HG02840 (cell line): ENCODE data around the gene EPHA2.
"Not testable (repeated sequence)": the region's sequence is repeated elsewhere in the genome, so short reads cannot be mapped to it uniquely, and the experiment has no call there.

Source experiments
- ATAC-seq: cut with Tn5 transposase; IDR thresholded peaks from one replicate; pipeline ENCODE4 v1.9.1; 2021; ENCODE audit warnings: mild to moderate bottlenecking, moderate library complexity, moderate number of reproducible peaks; ENCODE audit not compliant: unreplicated experiment, low FRiP score

Gene EPHA2

DNA sequence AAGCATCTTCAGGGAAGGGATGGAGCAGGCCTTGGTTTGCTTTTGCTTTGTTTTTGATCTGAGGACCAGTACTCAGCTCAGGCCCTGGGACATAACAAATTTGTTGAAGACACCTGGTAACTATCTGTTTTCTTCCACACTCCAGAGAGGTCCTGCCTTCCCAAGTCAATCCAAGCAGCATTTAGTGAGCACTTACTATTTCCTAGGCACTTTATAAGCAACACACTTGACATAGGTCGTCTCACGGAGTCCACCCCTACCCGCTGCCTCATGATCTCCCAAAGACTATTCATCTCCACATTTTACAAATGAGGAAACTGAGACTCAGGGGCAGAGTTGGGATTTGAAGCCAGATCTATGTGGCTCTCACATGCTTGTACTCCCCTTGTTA lies 14.4 kb upstream of the EPHA2 start:
- ATAC-seq: no peak

DNA sequence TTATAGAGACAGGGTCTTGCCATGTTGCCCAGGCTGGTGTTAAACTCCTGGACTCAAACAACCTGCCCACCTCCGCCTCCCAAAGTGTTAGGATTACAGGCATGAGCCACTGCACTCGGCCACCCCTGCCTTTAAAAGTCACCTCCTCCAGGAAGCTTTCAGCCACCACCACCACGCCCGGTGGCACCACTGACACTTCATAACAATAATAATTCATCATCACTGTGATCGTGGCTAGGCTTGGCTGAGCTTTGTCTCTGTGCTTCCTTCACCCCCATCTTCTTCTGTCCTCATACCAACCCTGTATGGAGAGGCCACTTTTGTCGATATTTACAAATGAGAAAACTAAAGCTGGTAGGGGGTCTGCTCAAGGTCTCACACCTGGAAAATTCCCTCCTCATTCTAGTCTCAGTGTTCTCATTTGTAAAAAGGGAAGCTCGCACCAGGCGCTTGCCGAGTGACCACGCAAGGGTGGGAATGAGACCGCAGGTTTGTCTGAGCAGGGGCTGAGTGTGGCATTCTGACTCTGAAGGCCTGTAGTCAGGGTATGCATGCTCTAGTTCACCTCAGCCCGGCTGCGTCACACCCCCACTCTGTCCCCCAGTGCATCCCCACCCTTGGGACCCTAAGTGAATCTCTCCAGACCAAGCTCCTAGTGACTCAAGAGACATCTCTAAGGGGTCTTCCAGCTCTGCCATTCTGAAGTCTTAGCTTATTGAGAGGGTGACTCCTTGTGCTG lies 12.9 kb upstream of the EPHA2 start:
- no peak for ATAC-seq

- ATAC-seq: not testable (repeated sequence)
Observed at GRCh38 chr1:16168144-16168495, 12.3 kb upstream of the EPHA2 start.

GRCh38 chr1:16167331-16168143 lies 11.7 kb upstream of the EPHA2 start:
- ATAC-seq: no peak

GRCh38 chr1:16166117-16166516 lies 10.2 kb upstream of the EPHA2 start:
- ATAC-seq: no peak

DNA sequence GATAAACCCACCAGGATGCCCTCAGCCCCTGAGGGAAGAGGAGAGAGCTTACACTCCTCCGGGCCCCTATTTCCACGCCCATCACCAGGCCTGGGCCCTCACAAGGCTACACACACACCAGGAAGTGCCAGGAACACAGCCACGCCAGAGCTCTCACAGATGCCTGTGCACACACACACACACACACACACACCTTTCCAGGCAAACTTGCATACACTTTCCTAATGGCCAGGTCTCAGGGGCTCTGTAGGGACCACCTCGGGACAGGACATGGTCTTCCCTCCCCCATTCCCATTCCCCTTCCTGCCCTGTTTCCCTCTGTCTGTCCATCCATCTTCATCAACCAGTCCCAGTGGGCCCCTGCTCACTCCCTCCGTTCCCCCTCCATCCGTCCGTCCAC lies 9.7 kb upstream of the EPHA2 start:
- no peak for ATAC-seq

DNA sequence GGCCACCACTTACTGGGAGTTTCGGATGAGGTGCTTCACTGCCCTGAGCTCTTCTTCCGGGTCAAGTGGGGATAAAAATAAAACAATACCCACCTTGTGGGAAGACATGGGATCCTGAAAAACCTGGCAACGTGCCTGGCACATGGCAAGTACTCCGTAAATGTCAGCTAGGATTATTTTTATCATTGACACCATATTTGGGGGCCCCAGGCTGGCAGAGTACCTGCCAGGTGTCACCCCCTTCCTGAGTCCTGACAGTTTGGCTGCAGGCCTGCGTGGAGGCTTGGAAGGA lies 9.2 kb upstream of the EPHA2 start:
- no peak for ATAC-seq

DNA sequence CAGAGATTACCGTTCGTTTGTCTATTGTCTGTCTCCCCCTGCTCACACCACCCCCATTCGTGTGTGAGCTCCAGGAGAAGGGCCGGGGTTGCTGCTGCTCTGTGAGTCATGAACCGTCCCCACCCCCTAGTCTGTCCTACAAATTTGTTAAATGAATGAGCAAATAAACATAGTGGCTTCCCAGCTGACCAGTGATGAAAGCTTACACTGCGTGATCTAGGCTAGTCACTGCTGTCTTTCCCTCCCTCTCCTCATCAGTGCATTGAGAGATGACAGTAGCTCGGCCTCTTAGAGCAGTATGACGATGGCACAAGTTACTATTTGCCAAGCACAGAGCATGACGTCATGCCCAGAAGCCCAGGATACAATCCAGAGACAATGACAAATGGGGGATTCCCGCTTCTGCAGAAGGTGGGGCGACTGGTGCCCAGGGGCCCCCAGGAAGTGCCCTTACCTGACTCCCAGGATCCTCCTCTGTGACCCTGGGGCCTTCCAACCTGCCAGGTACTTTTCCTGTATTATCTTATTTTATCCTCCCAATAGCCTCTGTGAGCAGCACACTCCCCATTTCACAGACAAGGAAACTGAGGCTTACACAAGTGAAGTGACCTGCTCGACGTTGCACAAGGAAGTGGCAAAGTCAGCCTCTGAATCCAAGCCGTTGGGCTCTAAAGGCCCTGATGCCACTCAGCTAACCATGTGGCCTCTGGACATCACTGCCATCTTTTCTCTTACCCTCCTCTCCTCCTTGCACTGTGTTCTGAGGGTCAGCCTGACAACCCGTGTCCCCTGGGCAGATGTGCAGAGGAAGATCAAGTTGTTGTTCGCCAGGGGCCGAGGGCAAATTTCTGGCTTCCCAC lies 8.6 kb upstream of the EPHA2 start:
- ATAC-seq: no peak

DNA sequence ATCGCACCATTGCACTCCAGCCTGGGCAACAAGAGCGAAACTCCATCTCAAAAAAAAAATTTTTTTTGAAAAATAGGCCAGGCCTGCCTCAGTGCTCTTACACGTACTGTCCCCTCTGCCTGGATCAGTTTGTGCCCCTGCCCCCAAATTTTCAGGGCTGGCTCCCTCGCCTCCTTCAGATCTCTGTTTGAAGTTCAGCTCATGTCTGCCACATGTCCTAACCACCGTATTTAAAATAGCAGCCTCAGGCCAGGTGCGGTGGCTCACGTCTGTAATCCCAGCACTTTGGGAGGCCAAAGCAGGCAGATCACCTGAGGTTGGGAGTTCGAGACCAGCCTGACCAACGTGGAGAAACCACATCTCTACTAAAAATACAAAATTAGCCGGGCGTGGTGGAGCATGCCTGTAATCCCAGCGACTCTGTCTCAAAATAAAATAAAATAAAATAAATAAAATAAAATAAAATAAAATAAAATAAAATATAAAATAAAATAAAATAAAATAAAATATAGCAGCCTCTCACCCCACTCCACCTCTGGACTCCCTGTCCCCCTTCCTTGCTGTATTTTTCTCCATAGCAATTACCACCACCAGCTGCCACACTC lies 7.8 kb upstream of the EPHA2 start:
- ATAC-seq: not testable (repeated sequence)

DNA sequence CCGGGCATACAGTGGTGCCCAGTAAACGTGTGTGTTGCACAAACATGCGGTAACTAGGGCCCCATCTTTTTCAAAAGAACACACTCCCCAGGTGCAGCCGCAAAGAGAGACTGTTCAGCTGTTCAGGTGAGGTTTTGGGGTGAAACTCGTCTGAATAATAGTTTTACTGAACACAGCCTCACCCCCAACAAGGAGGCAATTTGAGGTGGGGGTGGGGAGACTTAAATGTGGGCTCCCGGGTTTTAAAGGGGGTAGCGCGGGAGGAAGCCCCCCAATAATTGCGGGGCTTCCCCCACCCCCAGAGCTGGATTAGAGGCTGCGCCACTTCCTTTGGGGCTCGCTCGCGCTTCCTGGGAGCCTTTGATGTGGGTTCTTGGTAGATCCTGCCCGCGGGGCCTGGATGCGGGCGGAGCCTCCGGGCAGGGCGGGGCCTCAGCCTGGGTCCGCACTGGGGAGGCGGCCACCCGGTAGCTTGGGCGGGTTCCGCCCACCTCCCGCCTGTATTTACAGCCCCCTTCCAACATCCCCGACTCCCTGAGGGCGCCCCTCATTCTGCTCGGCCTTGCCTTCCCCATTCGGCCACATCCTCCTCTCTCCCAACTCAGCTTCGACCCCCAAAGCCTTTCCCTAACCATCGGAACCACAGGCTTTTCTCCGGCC lies 6.4 kb upstream of the EPHA2 start:
- ATAC-seq: no peak

DNA sequence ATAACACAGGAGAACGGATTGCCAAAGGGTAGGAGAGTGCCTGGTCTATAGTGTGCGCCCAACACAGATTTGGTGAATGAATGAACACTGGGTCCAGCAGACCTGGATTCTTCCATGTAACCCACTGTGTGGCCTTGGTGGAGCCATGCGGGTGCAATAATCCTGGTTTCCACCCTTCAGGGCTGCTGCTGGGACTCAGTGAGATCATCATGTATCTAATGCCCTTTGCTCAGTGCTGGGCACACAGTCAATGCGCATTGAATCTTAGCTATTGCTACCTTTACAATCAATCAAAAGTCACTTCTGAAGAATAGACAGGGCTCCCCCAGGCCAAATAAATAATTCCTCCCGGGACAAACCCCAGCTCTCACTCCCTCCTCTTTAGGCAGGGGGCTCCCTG lies 5.8 kb upstream of the EPHA2 start:
- ATAC-seq: no peak

DNA sequence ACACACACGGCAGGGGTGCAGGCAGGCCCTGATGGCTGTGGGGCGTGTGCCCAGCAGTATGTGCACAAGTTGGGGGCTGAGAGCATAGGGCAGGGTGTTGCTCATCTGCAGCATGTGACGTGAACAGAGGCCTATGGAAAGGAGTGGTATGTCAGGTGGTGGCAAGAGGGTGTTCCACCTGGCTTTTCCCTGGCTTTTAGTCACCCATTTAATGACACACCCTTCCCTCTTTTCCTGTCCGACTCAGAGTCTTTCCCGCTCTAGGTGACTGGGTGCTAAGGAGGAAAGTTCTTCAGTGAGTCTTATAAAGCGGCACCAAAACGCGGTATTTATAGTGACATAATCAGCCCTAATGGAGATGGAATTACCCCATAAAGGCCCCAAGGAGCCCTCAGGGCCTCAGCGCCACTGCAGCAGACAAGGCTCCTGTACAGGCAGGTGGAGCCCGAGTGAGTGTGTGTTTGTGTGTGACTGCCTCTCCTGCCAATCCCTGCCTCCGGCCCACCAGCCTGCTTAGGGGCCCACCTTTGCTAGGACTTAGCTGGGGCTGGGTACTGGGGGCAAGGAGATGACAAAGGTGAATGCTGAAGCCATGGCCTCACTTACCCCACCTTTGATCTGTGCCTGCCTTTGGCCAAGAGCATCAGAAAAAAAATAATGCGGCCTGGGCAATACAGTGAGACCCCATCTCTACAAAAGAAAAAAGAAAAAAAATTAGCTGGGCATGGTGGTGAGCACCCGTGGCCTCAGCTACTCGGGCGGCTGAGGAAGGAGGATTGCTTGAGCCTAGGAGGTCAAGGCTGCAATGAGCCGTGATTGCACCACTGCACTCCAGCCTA lies 3.3 kb upstream of the EPHA2 start:
- no peak for ATAC-seq

- ATAC-seq: no peak
Observed at GRCh38 chr1:16158025-16158424, 2.2 kb upstream of the EPHA2 start.

GRCh38 chr1:16156848-16157495 lies 1.1 kb upstream of the EPHA2 start:
- no peak for ATAC-seq

- no peak for ATAC-seq
Observed at GRCh38 chr1:16153999-16154673, 1.7 kb downstream of the EPHA2 start.

- no peak for ATAC-seq
Observed at GRCh38 chr1:16153096-16153998, 2.5 kb downstream of the EPHA2 start.

GRCh38 chr1:16152481-16153087 lies 3.3 kb downstream of the EPHA2 start:
- ATAC-seq: no peak
